ENCODE results near the gene TMEM203.

The TMEM203 gene

GRCh38 chr9:137193771-137194170, 11.7 kb downstream of the TMEM203 start:
- no peak for DNase-seq

GRCh38 chr9:137192859-137193258, 12.6 kb downstream of the TMEM203 start:
- no peak for DNase-seq

GRCh38 chr9:137192448-137192780, 13.0 kb downstream of the TMEM203 start:
- no peak for DNase-seq

- DNase-seq = no peak
These were observed 13.6 kb downstream of the TMEM203 start for GRCh38 chr9:137191691-137192447.

- no peak for DNase-seq
These were observed 14.2 kb downstream of the TMEM203 start for GRCh38 chr9:137191245-137191644.

- DNase-seq = no peak
These were observed 15.1 kb downstream of the TMEM203 start for GRCh38 chr9:137190315-137190856.

- no peak for DNase-seq
These were observed 15.9 kb downstream of the TMEM203 start for GRCh38 chr9:137189297-137190295.

GRCh38 chr9:137188490-137189296, 16.8 kb downstream of the TMEM203 start, which contains the start of the genes ANAPC2 and SSNA1:
TSS of gene ANAPC2 (minus strand) at chr9:137188560. CDS start at chr9:137188532, 28 bp downstream.
TSS of gene SSNA1 (plus strand) at chr9:137188676. CDS start at chr9:137188727, 51 bp downstream.
- peak; percentile 94 for DNase-seq

- DNase-seq = no peak
These were observed 17.4 kb downstream of the TMEM203 start for GRCh38 chr9:137188086-137188489.

GRCh38 chr9:137187386-137187785, 18.1 kb downstream of the TMEM203 start:
- no peak for DNase-seq

GRCh38 chr9:137186385-137186784, 19.1 kb downstream of the TMEM203 start:
- DNase-seq = no peak

- DNase-seq = no peak
These were observed 19.5 kb downstream of the TMEM203 start for GRCh38 chr9:137185921-137186320.

GRCh38 chr9:137184881-137185660, 20.4 kb downstream of the TMEM203 start:
- no peak for DNase-seq

GRCh38 chr9:137183980-137184595, 21.4 kb downstream of the TMEM203 start:
- no peak for DNase-seq

- DNase-seq = no peak
These were observed 22.6 kb downstream of the TMEM203 start for GRCh38 chr9:137182836-137183235.

- DNase-seq = no peak
These were observed 23.8 kb downstream of the TMEM203 start for GRCh38 chr9:137181680-137182079.

- DNase-seq = no peak
These were observed 25.0 kb downstream of the TMEM203 start for GRCh38 chr9:137180491-137180890.

- no peak for DNase-seq
These were observed 25.7 kb downstream of the TMEM203 start for GRCh38 chr9:137179761-137180160.

GRCh38 chr9:137178939-137179630, 26.4 kb downstream of the TMEM203 start:
- DNase-seq = no peak

GRCh38 chr9:137178201-137178938, 27.1 kb downstream of the TMEM203 start:
- DNase-seq = no peak

Data from right hindlimb (tissue), 1 donor.